ENCODE measurements around the gene CNEP1R1. TPM values are rescaled to one million over a fixed set of nuclear protein-coding genes. Genes with fewer than 3 reads are reported as not detected.
A peak's percentile ranks its signal among the peaks of the same experiment; 100 is the strongest.

The CNEP1R1 gene
- total RNA-seq, 1 donor from 2014 or later = 18.9 TPM

DNA sequence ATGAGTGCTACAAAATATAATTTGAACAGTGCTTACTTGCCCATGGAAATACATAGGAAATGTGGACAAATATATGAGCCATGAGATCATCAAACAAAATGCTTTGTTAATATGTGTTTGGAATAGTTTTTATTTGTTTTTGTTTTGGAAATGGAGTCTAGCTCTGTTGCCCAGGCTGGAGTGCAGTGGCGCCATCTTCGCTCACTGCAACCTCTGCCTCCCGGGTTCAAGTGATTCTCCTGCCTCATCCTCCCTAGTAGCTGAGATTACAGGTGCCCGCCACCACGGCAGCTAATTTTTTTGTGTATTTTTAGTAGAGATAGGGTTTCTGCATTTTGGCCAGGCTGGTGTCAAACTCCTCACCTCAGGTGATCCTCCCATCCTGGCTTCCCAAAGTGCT lies 2.8 kb downstream of the CNEP1R1 start:
- Histone ChIP-seq H3K9me3 (replicated peaks) (no peaks in the 10 kb centered on the region), H3K4me3 (no peak overlapping the region), H3K4me1 (peaks cover 41% of the 10 kb centered on the region), H3K36me3 (peaks cover 30% of the 10 kb centered on the region), H3K27ac (replicated peaks) (no peak overlapping the region), H3K27me3 (ENCODE audit: low read depth) (no peaks in the 10 kb centered on the region)
- no peak for DNase-seq
- intact Hi-C loops (cut with micrococcal nuclease) = no loop called here
- TF ChIP-seq CTCF (IDR thresholded peaks at IDR 0.05; ENCODE audit: borderline replicate concordance) = no peak

DNA sequence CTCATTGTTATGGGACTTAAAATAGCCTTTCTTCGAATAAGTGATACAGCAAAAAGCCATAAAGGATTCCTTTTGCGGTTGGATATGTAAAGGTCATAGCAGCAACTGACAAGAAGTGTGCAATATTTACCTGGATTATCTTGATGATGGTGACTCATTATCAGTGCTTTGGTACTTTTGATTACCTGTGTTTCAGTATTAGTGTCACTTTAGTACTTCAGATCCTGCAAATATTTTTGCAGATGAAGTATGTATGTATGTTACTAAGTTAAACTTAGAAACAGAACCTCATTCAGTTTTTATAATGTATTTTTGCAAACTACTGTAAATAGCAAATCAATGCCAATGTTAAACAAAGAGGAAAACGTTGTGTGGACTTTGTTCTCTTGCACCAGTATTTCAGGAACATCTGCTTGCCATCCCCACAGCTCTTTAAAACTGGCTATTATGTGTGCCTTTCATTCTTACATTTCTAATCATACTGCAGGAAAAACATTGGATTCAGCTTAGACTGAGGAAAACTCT lies 10.5 kb downstream of the CNEP1R1 start:
- Histone ChIP-seq H3K36me3 (peaks cover 66% of the 10 kb centered on the region), H3K4me3 (no peak overlapping the region), H3K27me3 (ENCODE audit: low read depth) (no peaks in the 10 kb centered on the region), H3K9me3 (replicated peaks) (no peaks in the 10 kb centered on the region), H3K4me1 (no peaks in the 10 kb centered on the region), H3K27ac (replicated peaks) (no peak overlapping the region)
- no peak for DNase-seq
- TF ChIP-seq CTCF (IDR thresholded peaks at IDR 0.05; ENCODE audit: borderline replicate concordance) = no peak
- intact Hi-C loops (cut with micrococcal nuclease) = no loop called here

DNA sequence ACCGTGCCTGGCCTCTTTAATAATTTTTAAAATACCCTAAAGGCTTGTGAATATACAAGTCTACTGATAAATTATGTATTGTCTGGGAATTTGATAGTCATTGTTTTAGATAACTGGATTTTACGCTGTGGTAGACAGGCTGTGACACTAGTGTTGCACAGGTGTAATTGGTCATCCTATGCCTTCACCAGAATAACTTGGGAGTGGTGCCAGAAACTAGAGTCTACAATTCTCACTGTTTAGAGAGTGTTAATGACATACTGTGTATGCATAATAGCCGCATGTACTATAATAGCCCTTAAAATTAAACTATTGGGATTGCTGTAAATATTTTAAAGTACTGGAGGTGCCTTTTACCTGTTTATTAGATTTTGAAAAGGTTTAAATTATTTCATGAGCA lies 11.4 kb downstream of the CNEP1R1 start:
- H3K36me3 ChIP-seq = peaks cover 58% of the 10 kb centered on the region
- no peaks in the 10 kb centered on the region for H3K4me1 ChIP-seq
- no peak overlapping the region for H3K27ac ChIP-seq (replicated peaks)
- H3K27me3 ChIP-seq (ENCODE audit: low read depth) = no peaks in the 10 kb centered on the region
- no peak for DNase-seq
- no peak for TF ChIP-seq CTCF (IDR thresholded peaks at IDR 0.05; ENCODE audit: borderline replicate concordance)
- intact Hi-C loops (cut with micrococcal nuclease) = no loop called here
- no peaks in the 10 kb centered on the region for H3K9me3 ChIP-seq (replicated peaks)
- H3K4me3 ChIP-seq = no peak overlapping the region

DNA sequence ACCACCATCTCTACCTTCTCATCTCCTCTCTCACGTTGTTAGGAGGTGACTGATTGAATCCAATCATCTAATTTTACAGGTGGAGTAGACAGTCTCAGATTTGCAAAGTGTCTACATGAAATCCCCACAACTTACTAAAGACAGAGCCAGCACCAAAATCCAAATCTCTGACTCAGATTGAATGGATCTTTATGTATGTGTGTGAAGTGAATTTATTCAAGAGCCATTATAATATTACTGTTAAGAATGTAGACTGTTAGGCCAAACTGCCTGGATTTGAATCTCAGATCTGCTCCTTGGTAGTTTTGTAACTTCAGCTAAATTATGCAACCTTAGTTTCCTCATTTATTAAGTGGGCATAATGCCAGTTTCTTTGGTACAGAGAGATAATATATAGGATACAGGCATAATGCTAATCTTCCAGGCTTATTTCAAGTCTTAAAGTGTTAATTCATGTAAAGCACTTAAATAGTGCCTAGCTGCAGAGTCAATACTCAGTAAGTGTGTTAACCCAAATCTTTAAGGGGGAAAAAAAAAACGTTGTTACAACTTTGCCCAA lies 12.7 kb downstream of the CNEP1R1 start:
- no peaks in the 10 kb centered on the region for H3K9me3 ChIP-seq (replicated peaks)
- no peak for DNase-seq
- TF ChIP-seq CTCF (IDR thresholded peaks at IDR 0.05; ENCODE audit: borderline replicate concordance) = no peak
- H3K4me1 ChIP-seq = no peaks in the 10 kb centered on the region
- H3K4me3 ChIP-seq = no peak overlapping the region
- H3K36me3 ChIP-seq = peaks cover 46% of the 10 kb centered on the region
- H3K27ac ChIP-seq (replicated peaks) = peak overlapping the region; percentile 43
- no peaks in the 10 kb centered on the region for H3K27me3 ChIP-seq (ENCODE audit: low read depth)
- intact Hi-C loops (cut with micrococcal nuclease) = no loop called here

DNA sequence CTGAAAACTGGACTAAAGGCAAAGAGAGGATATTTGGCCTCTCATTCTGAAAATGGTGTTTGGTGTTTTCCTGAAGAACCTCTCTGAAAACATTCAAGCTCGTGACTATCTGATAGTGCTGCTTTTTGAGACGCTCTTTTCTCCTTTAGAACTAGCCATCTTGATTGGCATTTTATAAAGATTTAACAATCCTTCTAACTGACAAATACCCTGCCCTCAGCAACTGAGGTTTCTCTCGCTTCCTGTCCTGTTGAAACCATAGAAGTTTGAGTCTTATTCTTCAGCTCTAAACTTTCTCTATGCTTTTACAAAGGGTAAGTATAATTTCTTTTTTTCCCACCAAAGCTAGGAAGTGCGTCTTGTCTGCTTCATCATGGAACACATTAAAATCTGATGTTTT lies 13.3 kb downstream of the CNEP1R1 start:
- Histone ChIP-seq H3K27ac (replicated peaks) (peak overlapping the region; percentile 43), H3K4me1 (no peaks in the 10 kb centered on the region), H3K9me3 (replicated peaks) (no peaks in the 10 kb centered on the region), H3K27me3 (ENCODE audit: low read depth) (no peaks in the 10 kb centered on the region), H3K4me3 (no peak overlapping the region), H3K36me3 (peaks cover 40% of the 10 kb centered on the region)
- intact Hi-C loops (cut with micrococcal nuclease) = no loop called here
- TF ChIP-seq CTCF (IDR thresholded peaks at IDR 0.05; ENCODE audit: borderline replicate concordance) = no peak
- no peak for DNase-seq
